Iris pigment epithelial cell (primary cell): ENCODE data around the gene NKD1.
"Not testable (repeated sequence)": the region's sequence is repeated elsewhere in the genome, so short reads cannot be mapped to it uniquely, and the experiment has no call there.

Experiments
- DNase-seq: peaks from one replicate; pipeline ENCODE4 v3.0.0-alpha.2; 2011; ENCODE audit warnings: low read depth

NKD1 gene

GRCh38 chr16:50548125-50548908 lies at the start of gene NKD1:
TSS of gene NKD1 (plus strand) at chr16:50548396. CDS start at chr16:50548554, 158 bp downstream.
- peak; percentile 37 for DNase-seq

- no peak for DNase-seq
Observed at GRCh38 chr16:50498431-50499155, 49.6 kb upstream of the NKD1 start.

GRCh38 chr16:50499254-50499653 lies 48.9 kb upstream of the NKD1 start:
- DNase-seq = no peak

GRCh38 chr16:50500171-50500874 lies 47.9 kb upstream of the NKD1 start:
- DNase-seq = no peak

GRCh38 chr16:50501251-50501650 lies 46.9 kb upstream of the NKD1 start:
- no peak for DNase-seq

GRCh38 chr16:50501986-50502615 lies 46.1 kb upstream of the NKD1 start:
- no peak for DNase-seq

- no peak for DNase-seq
Observed at GRCh38 chr16:50502616-50503011, 45.6 kb upstream of the NKD1 start.

- DNase-seq = not testable (repeated sequence)
Observed at GRCh38 chr16:50503868-50504531, 44.2 kb upstream of the NKD1 start.

- DNase-seq = no peak
Observed at GRCh38 chr16:50505115-50505514, 43.1 kb upstream of the NKD1 start.

GRCh38 chr16:50505714-50506542 lies 42.3 kb upstream of the NKD1 start:
- no peak for DNase-seq

- DNase-seq = no peak
Observed at GRCh38 chr16:50506543-50506937, 41.7 kb upstream of the NKD1 start.

- no peak for DNase-seq
Observed at GRCh38 chr16:50507397-50507796, 40.8 kb upstream of the NKD1 start.

GRCh38 chr16:50509521-50510341 lies 38.5 kb upstream of the NKD1 start:
- DNase-seq = peak; percentile 6

GRCh38 chr16:50515218-50515617 lies 33.0 kb upstream of the NKD1 start:
- no peak for DNase-seq

- DNase-seq = no peak
Observed at GRCh38 chr16:50516401-50516800, 31.8 kb upstream of the NKD1 start.

- DNase-seq = no peak
Observed at GRCh38 chr16:50516890-50517289, 31.3 kb upstream of the NKD1 start.

GRCh38 chr16:50517450-50518252 lies 30.5 kb upstream of the NKD1 start:
- DNase-seq = no peak

GRCh38 chr16:50519001-50519400 lies 29.2 kb upstream of the NKD1 start:
- DNase-seq = no peak

- no peak for DNase-seq
Observed at GRCh38 chr16:50519602-50520001, 28.6 kb upstream of the NKD1 start.
